ENCODE measurements around the gene ITGA4.
A peak's percentile ranks its signal among the peaks of the same experiment; 100 is the strongest.

DNA sequence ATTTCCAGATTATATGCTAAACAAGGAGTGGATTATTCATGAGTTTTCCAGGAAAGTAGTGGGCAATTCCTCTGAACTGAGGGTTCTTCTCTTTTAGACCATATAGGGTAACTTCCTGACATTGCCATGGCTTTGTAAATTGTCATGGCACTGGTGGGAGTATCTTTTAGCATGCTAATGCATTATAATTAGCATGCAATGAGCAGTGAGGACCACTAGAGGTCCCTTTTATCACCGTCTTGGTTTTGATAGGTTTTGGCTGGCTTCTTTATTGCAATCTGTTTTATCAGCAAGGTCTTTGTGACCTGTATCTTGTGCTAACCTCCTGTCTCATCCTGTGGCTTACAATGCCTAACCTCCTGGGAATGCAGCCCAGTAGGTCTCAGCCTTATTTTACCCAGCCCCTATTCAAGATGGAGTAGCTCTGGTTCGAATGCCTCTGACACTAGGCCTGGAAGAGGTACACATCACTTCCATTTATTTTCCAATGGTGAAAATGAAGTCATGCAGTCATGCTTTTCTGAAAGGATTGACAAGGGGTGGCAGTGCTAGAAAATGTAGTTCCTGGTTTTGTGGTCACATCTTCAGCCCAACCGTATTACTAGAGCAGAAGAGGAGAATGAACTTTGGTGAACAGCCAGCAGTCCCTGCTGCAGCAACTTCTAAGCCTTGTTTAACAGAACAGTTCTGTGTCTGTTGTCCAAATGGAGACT, 26.6 kb upstream of the ITGA4 start:
- TF ChIP-seq, protein P1, sequence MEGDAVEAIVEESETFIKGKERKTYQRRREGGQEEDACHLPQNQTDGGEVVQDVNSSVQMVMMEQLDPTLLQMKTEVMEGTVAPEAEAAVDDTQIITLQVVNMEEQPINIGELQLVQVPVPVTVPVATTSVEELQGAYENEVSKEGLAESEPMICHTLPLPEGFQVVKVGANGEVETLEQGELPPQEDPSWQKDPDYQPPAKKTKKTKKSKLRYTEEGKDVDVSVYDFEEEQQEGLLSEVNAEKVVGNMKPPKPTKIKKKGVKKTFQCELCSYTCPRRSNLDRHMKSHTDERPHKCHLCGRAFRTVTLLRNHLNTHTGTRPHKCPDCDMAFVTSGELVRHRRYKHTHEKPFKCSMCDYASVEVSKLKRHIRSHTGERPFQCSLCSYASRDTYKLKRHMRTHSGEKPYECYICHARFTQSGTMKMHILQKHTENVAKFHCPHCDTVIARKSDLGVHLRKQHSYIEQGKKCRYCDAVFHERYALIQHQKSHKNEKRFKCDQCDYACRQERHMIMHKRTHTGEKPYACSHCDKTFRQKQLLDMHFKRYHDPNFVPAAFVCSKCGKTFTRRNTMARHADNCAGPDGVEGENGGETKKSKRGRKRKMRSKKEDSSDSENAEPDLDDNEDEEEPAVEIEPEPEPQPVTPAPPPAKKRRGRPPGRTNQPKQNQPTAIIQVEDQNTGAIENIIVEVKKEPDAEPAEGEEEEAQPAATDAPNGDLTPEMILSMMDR (IDR thresholded peaks at IDR 0.05), result peak in 1 of 3 donors; percentile 8
- TF ChIP-seq POLR2A (IDR thresholded peaks at IDR 0.05) (no peak), POLR2AphosphoS5 (IDR thresholded peaks at IDR 0.05) (no peak)

All from breast epithelium (tissue), 3 donors.